T-helper 17 cell (primary cell): ENCODE measurements around the gene TNC. TPM values are rescaled to one million over a fixed set of nuclear protein-coding genes. Genes with fewer than 3 reads are reported as not detected.

Experiments used
- ATAC-seq: fragments of 150-1000 bp; cut with Tn5 transposase; 2 replicates; pipeline ENCODE4 v1.10.0; 2021; ENCODE audit warnings: mild to moderate bottlenecking, moderate library complexity
- DNase-seq, 3 donors: peaks; one replicate each; pipeline versions ENCODE4 v3.0.0 to v3.0.0-alpha.2; 2020 to 2021
- H3K9me3 ChIP-seq: one replicate; pipeline ENCODE4 v1.7.0; 2013; ENCODE audit warnings: low read length, mild to moderate bottlenecking; ENCODE audit not compliant: control insufficient read depth, poor library complexity, severe bottlenecking
- H3K27ac Mint-ChIP-seq: one replicate; pipeline ENCODE4 v1.8.0; 2022; ENCODE audit warnings: mild to moderate bottlenecking, moderate library complexity, mixed read lengths
- H3K27me3 Mint-ChIP-seq: one replicate; pipeline ENCODE4 v1.8.0; 2022; ENCODE audit warnings: mixed read lengths
- H3K36me3 Mint-ChIP-seq: one replicate; pipeline ENCODE4 v1.8.0; 2022; ENCODE audit warnings: low read depth, mixed read lengths
- H3K4me1 Mint-ChIP-seq: one replicate; pipeline ENCODE4 v1.8.0; 2022; ENCODE audit warnings: mild to moderate bottlenecking, mixed read lengths
- H3K4me3 Mint-ChIP-seq: one replicate; pipeline ENCODE4 v1.8.0; 2022; ENCODE audit warnings: mild to moderate bottlenecking, moderate library complexity, mixed read lengths
- total RNA-seq, 4 donors: library from RNA in 2 of 4; stranded (reverse) in 2 of 4; gene quantifications; one replicate each; pipeline ENCODE4 v1.2.3 and lab custom pipeline; 2022 to 2026

Gene TNC
- total RNA-seq, 2 donors from 2014 or later, result not detected

DNA sequence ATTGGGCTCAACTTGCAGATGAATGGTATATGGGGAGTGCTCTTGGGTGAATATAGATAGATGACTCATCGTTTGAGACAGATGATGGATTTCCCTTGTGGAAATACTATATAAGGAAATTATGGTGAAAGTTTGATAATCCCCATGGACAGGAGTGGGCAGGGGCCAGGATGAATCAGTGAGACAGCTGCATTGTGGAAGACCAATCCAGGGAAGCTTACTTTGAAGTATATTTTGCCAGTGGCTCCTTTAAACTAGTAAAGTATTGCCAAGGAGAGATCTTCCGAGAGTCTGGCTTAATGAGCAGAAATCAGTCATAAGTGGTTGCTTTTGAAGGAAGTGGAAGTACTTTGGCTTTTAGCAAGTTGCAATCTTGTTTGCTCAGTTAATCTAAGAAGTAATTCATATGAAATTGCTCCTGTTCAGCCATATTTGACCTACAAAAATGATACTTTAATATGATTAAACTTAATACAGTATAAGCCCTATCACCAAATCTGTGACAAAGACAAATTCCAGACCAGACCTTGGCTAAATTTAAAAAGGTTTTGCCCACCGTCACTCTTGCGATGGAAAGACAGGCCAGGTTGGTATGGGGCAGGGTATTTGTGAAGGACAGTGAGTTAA lies 9.3 kb upstream of the TNC start:
- H3K27me3 Mint-ChIP-seq, result peaks cover 26% of the 10 kb centered on the region
- ATAC-seq (no peak), DNase-seq (no peak)
- H3K4me3 Mint-ChIP-seq, result no peak overlapping the region
- no peaks in the 10 kb centered on the region for H3K4me1 Mint-ChIP-seq
- H3K36me3 Mint-ChIP-seq, result no peaks in the 10 kb centered on the region
- H3K27ac Mint-ChIP-seq, result no peak overlapping the region
- no peaks in the 10 kb centered on the region for H3K9me3 ChIP-seq

- peaks cover 32% of the 10 kb centered on the region for H3K27me3 Mint-ChIP-seq
- H3K9me3 ChIP-seq, result no peaks in the 10 kb centered on the region
- no peak for ATAC-seq
- H3K4me1 Mint-ChIP-seq, result no peaks in the 10 kb centered on the region
- no peak overlapping the region for H3K4me3 Mint-ChIP-seq
- DNase-seq, result no peak
- no peaks in the 10 kb centered on the region for H3K36me3 Mint-ChIP-seq
- no peak overlapping the region for H3K27ac Mint-ChIP-seq
These were observed 8.4 kb upstream of the TNC start for GRCh38 chr9:115126404-115126803.

- ATAC-seq, result no peak
- Mint-ChIP-seq H3K4me3 (no peak overlapping the region), H3K27me3 (peaks cover 49% of the 10 kb centered on the region), H3K36me3 (no peaks in the 10 kb centered on the region), H3K4me1 (peaks cover 3% of the 10 kb centered on the region), H3K27ac (no peak overlapping the region)
- H3K9me3 ChIP-seq, result no peaks in the 10 kb centered on the region
- DNase-seq, result no peak
These were observed 5.0 kb upstream of the TNC start for GRCh38 chr9:115122937-115123336.

DNA sequence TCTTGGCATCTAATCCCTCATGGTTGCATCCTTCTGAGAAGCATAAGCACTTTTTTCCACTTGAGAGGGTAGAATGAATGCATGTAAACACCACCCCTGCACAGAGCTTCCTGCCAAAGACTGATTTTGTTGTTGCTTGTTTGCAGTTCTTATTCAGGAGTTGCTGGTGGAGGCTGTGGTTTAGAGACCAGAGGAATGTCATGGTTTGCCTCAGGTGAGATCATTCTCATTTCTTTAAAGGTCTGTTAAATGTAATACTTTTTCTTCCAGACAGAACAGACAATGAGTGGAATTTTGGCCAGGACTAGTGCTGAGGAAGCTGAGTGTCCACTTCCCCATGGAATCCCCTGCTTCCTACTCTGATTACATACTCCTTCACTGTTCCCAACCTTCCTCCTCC lies 3.2 kb upstream of the TNC start:
- Mint-ChIP-seq H3K27ac (no peak overlapping the region), H3K27me3 (peaks cover 66% of the 10 kb centered on the region), H3K36me3 (no peaks in the 10 kb centered on the region), H3K4me1 (peaks cover 3% of the 10 kb centered on the region), H3K4me3 (no peak overlapping the region)
- ATAC-seq (no peak), DNase-seq (no peak)
- H3K9me3 ChIP-seq, result no peaks in the 10 kb centered on the region

DNA sequence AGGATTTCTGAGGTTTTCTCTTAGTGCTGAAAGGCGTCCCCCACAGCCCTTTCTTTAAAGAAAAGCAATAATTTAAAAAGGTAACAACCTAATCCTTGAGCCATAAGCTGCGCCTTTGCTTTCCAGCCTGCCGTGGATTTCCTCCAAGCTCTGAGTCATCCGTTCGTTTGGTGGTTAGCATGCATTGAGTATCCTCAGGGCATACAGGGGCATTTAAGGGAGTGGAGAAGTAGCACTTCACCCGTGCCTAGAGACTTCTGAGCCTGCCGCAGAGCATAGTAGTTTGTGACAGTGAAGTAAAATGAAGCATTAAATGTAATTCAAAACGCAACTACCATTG lies 892 bp upstream of the TNC start:
- DNase-seq (no peak), ATAC-seq (no peak)
- peaks cover 3% of the 10 kb centered on the region for H3K4me1 Mint-ChIP-seq
- H3K4me3 Mint-ChIP-seq, result no peak overlapping the region
- no peak overlapping the region for H3K27ac Mint-ChIP-seq
- H3K27me3 Mint-ChIP-seq, result peaks cover 90% of the 10 kb centered on the region
- H3K36me3 Mint-ChIP-seq, result no peaks in the 10 kb centered on the region
- H3K9me3 ChIP-seq, result no peaks in the 10 kb centered on the region

- peaks cover 2% of the 10 kb centered on the region for H3K36me3 Mint-ChIP-seq
- H3K4me3 Mint-ChIP-seq, result no peak overlapping the region
- no peaks in the 10 kb centered on the region for H3K9me3 ChIP-seq
- no peak overlapping the region for H3K27ac Mint-ChIP-seq
- no peak for ATAC-seq
- no peak for DNase-seq
- peaks cover 93% of the 10 kb centered on the region for H3K27me3 Mint-ChIP-seq
- H3K4me1 Mint-ChIP-seq, result peaks cover 3% of the 10 kb centered on the region
These were observed 1.3 kb downstream of the TNC start for GRCh38 chr9:115116421-115117284.

- H3K27me3 Mint-ChIP-seq, result peaks cover 87% of the 10 kb centered on the region
- no peak overlapping the region for H3K4me3 Mint-ChIP-seq
- ATAC-seq (no peak), DNase-seq (no peak)
- peaks cover 4% of the 10 kb centered on the region for H3K36me3 Mint-ChIP-seq
- H3K9me3 ChIP-seq, result no peaks in the 10 kb centered on the region
- H3K4me1 Mint-ChIP-seq, result peaks cover 3% of the 10 kb centered on the region
- H3K27ac Mint-ChIP-seq, result no peak overlapping the region
These were observed 2.0 kb downstream of the TNC start for GRCh38 chr9:115115924-115116323.

DNA sequence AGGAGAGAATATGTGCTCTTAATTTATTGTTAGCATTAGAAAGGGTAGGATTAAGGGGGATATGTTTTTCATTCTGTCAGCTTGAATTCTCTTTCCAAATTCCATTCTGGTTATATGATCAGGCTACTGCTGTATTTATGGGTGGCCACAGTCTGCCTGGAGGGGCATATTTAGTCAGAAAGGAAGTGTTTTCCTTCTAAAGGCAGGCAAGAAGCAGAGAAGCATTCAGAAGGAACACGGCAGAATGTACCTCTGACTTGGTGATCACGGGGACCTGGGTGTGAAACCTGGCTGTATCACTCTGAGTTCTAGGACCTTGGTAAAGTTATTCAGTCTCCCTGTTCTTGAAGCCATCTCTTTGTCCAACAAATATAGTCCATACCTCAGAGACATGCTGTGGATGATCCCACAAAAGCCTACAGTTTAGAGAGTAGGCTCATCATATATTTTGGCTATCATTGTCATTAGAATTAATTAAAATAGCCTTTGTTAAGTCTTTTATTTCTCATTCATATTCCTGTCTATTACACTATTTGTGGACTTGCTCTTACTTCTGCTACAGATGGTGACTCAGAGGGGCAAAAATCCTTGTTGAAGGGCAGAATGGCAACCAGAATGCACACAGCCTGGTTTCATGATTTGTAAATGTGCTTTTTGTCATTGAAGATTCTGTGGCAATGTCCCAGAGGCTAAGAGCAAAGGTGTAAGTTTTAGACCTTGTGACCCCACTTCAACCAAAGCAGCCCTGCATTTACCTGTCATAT lies 2.7 kb downstream of the TNC start:
- peaks cover 87% of the 10 kb centered on the region for H3K27me3 Mint-ChIP-seq
- H3K4me1 Mint-ChIP-seq, result peaks cover 3% of the 10 kb centered on the region
- no peaks in the 10 kb centered on the region for H3K9me3 ChIP-seq
- DNase-seq (no peak), ATAC-seq (no peak)
- no peak overlapping the region for H3K27ac Mint-ChIP-seq
- H3K4me3 Mint-ChIP-seq, result no peak overlapping the region
- peaks cover 4% of the 10 kb centered on the region for H3K36me3 Mint-ChIP-seq

DNA sequence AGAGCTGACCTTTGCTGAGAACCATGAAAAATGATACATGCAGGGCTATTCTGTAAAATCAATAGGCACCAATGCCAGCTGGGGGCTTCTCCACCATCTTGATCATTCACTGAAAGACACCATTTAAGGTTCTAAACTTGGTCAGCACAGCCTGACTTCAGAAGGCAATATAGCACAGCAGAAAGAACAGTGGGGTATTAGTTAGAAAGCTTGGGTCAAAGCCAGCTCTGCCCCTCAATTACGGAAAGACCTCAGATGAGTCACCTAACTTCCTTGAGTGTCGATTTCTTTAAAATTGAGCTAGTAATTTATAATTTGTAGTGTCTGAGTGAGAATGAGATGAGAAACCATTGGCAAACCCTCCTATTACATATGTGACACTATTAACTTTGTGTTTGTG lies 3.4 kb downstream of the TNC start:
- Mint-ChIP-seq H3K27me3 (peaks cover 85% of the 10 kb centered on the region), H3K36me3 (peaks cover 4% of the 10 kb centered on the region), H3K4me3 (no peak overlapping the region), H3K27ac (no peak overlapping the region), H3K4me1 (peaks cover 3% of the 10 kb centered on the region)
- no peaks in the 10 kb centered on the region for H3K9me3 ChIP-seq
- DNase-seq, result no peak
- no peak for ATAC-seq

DNA sequence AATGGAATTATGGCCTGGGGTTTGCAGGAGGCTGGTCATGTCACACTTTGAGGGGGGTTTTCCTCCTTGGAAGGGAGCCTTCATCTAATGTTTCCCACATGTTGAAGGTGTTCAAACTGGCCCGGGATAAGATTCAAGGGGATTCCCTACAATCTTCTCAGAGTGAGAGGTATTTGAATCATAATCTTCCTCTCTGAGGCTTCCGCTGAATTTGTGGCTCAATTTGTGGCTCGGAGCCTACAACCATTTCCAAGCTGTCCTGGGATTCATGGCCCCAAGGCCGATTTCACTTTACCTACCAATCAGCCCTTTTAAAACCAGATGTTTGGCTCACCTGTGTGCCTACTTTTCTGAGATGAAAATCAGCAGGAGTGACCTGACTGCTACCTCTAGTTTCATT lies 3.9 kb downstream of the TNC start:
- ATAC-seq (no peak), DNase-seq (no peak)
- Mint-ChIP-seq H3K27ac (no peak overlapping the region), H3K4me1 (peaks cover 3% of the 10 kb centered on the region), H3K27me3 (peaks cover 81% of the 10 kb centered on the region), H3K36me3 (peaks cover 4% of the 10 kb centered on the region), H3K4me3 (no peak overlapping the region)
- H3K9me3 ChIP-seq, result no peaks in the 10 kb centered on the region

DNA sequence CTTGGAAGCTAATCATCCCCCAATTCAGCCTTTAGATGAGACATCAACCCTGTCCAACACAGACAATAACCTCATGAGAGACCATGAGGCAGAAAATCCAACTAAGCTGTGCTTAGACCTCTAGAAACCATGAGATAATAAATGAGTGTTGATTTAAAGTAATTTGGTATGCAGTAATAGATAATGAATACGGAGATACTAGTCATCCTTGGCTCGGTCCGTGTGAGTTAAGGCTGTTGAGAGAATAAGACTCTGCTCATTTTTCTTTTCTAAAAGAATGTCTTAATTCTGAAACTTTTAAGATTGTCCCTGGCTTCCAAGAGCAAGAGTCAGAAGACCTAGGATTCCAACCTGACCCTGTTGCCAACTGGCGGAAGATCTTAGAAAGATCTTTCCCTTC lies 6.1 kb downstream of the TNC start:
- ATAC-seq, result no peak
- Mint-ChIP-seq H3K4me3 (no peak overlapping the region), H3K27ac (no peak overlapping the region), H3K4me1 (peaks cover under 1% of the 10 kb centered on the region), H3K36me3 (peaks cover 4% of the 10 kb centered on the region), H3K27me3 (peaks cover 62% of the 10 kb centered on the region)
- no peak for DNase-seq
- no peaks in the 10 kb centered on the region for H3K9me3 ChIP-seq

GRCh38 chr9:115109486-115109885 lies 8.5 kb downstream of the TNC start:
- Mint-ChIP-seq H3K36me3 (peaks cover 4% of the 10 kb centered on the region), H3K27me3 (peaks cover 51% of the 10 kb centered on the region), H3K4me1 (peaks cover 6% of the 10 kb centered on the region), H3K27ac (no peak overlapping the region), H3K4me3 (no peak overlapping the region)
- no peak for ATAC-seq
- no peaks in the 10 kb centered on the region for H3K9me3 ChIP-seq
- DNase-seq, result no peak

DNA sequence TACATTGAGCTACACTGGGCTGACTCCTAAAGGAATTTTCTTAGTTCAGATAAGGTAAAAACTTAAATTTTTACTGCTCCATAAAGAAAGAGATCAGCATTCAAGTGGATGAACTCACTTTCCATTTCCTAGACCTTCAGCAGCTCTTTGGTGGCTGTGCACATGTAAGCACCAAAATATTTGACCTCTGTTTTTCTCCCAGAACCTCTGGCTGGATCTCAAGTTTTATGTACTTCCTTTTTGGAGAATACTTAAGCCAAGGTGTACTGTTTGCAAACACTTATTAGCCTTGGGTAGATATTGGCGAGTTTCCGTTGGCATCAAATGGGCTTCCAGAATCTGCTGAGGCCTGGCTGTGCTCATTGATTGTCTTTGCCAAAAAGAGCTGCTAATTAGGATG lies 10.3 kb downstream of the TNC start:
- ATAC-seq (no peak), DNase-seq (no peak)
- Mint-ChIP-seq H3K4me1 (peaks cover 6% of the 10 kb centered on the region), H3K27me3 (peaks cover 34% of the 10 kb centered on the region), H3K27ac (no peak overlapping the region), H3K36me3 (peaks cover 2% of the 10 kb centered on the region), H3K4me3 (no peak overlapping the region)
- no peaks in the 10 kb centered on the region for H3K9me3 ChIP-seq
